DOHH2 (cell line): Measurements from ENCODE around the gene INSC.

Experiments used
- H3F3A ChIP-seq: fragments of 200-600 bp; sonication (generic), shearing (Covaris generic); 2 replicates; pipeline ENCODE4 v1.6.0; 2016; ENCODE audit warnings: antibody characterized with exemption, mild to moderate bottlenecking; ENCODE audit not compliant: control insufficient read depth, insufficient read depth
- H3K27ac ChIP-seq: fragments of 200-600 bp; sonication (generic); 2 replicates; pipeline ENCODE4 v1.5.1; 2014; ENCODE audit warnings: low read depth, mild to moderate bottlenecking, low read length, moderate library complexity
- H3K27me3 ChIP-seq: fragments of 200-600 bp; sonication (generic); 2 replicates; pipeline ENCODE4 v1.6.1; 2014; ENCODE audit warnings: mild to moderate bottlenecking, low read length, mixed read lengths; ENCODE audit not compliant: control insufficient read depth
- H3K36me3 ChIP-seq: fragments of 200-600 bp; sonication (generic); 2 replicates; pipeline ENCODE4 v1.6.1; 2014; ENCODE audit warnings: mild to moderate bottlenecking, low read length, moderate library complexity, mixed read lengths; ENCODE audit not compliant: control insufficient read depth
- H3K4me1 ChIP-seq: fragments of 200-600 bp; sonication (generic); 2 replicates; pipeline ENCODE4 v1.6.1; 2014; ENCODE audit warnings: mild to moderate bottlenecking, low read length, mixed read lengths; ENCODE audit not compliant: control insufficient read depth
- H3K4me2 ChIP-seq: fragments of 200-600 bp; sonication (generic); 2 replicates; pipeline ENCODE4 v1.6.0; 2014; ENCODE audit warnings: mild to moderate bottlenecking, low read length, moderate library complexity
- H3K4me3 ChIP-seq: fragments of 200-600 bp; sonication (generic); 2 replicates; pipeline ENCODE4 v1.5.1; 2014; ENCODE audit warnings: mild to moderate bottlenecking, low read length, mixed read lengths
- H3K79me2 ChIP-seq: fragments of 200-600 bp; sonication (generic); 2 replicates; pipeline ENCODE4 v1.6.1; 2014; ENCODE audit warnings: mild to moderate bottlenecking, low read length, mixed read lengths; ENCODE audit not compliant: control insufficient read depth
- H3K9me2 ChIP-seq: fragments of 200-600 bp; sonication (generic); replicated peaks from 2 replicates; pipeline ENCODE4 v1.6.1; 2014; ENCODE audit warnings: mild to moderate bottlenecking, low read length, mixed read lengths; ENCODE audit not compliant: control insufficient read depth
- H3K9me3 ChIP-seq: fragments of 200-600 bp; sonication (generic); 2 replicates; pipeline ENCODE4 v1.6.1; 2014; ENCODE audit warnings: antibody characterized with exemption, low read length, mixed read lengths; ENCODE audit not compliant: control insufficient read depth, insufficient read depth
- H4K20me1 ChIP-seq: fragments of 200-600 bp; sonication (generic); 2 replicates; pipeline ENCODE4 v1.6.0; 2014; ENCODE audit warnings: low read depth, mild to moderate bottlenecking, antibody characterized with exemption, low read length, moderate library complexity; ENCODE audit not compliant: control insufficient read depth, insufficient read depth
- CTCF ChIP-seq: fragments of 200-600 bp; sonication (generic); IDR thresholded peaks from one replicate; pipeline ENCODE4 v1.5.1; 2014; ENCODE audit warnings: antibody characterized with exemption, mild to moderate bottlenecking, low read depth, low read length; ENCODE audit not compliant: poor library complexity, severe bottlenecking
- EZH2phosphoT487 ChIP-seq: fragments of 200-600 bp; sonication (generic); IDR thresholded peaks from 2 replicates; pipeline ENCODE4 v1.6.1; 2017; ENCODE audit warnings: borderline replicate concordance, mild to moderate bottlenecking, antibody characterized with exemption, low read length, moderate library complexity, mixed read lengths

Gene INSC

GRCh38 chr11:15146271-15147003, 31.7 kb downstream of the INSC start:
- no peak for TF ChIP-seq EZH2phosphoT487
- TF ChIP-seq CTCF: no peak
- no peaks in the 10 kb centered on the region for H3K27me3 ChIP-seq
- H4K20me1 ChIP-seq: no peaks in the 10 kb centered on the region
- H3K9me3 ChIP-seq: no peaks in the 10 kb centered on the region
- no peaks in the 10 kb centered on the region for H3K36me3 ChIP-seq
- no peak overlapping the region for H3K4me3 ChIP-seq
- no peak overlapping the region for H3K4me2 ChIP-seq
- H3F3A ChIP-seq: no peaks in the 10 kb centered on the region
- no peaks in the 10 kb centered on the region for H3K9me2 ChIP-seq
- H3K79me2 ChIP-seq: no peaks in the 10 kb centered on the region
- H3K27ac ChIP-seq: no peak overlapping the region
- no peaks in the 10 kb centered on the region for H3K4me1 ChIP-seq

GRCh38 chr11:15148169-15148568, 33.4 kb downstream of the INSC start:
- no peaks in the 10 kb centered on the region for H3K4me1 ChIP-seq
- H4K20me1 ChIP-seq: no peaks in the 10 kb centered on the region
- no peak overlapping the region for H3K27ac ChIP-seq
- H3F3A ChIP-seq: no peaks in the 10 kb centered on the region
- no peaks in the 10 kb centered on the region for H3K36me3 ChIP-seq
- H3K4me3 ChIP-seq: no peak overlapping the region
- no peaks in the 10 kb centered on the region for H3K9me2 ChIP-seq
- no peak for TF ChIP-seq CTCF
- TF ChIP-seq EZH2phosphoT487: no peak
- H3K4me2 ChIP-seq: no peak overlapping the region
- H3K9me3 ChIP-seq: no peaks in the 10 kb centered on the region
- no peaks in the 10 kb centered on the region for H3K27me3 ChIP-seq
- H3K79me2 ChIP-seq: no peaks in the 10 kb centered on the region

- no peaks in the 10 kb centered on the region for H3K4me1 ChIP-seq
- no peak overlapping the region for H3K4me2 ChIP-seq
- no peaks in the 10 kb centered on the region for H4K20me1 ChIP-seq
- no peaks in the 10 kb centered on the region for H3K9me2 ChIP-seq
- TF ChIP-seq EZH2phosphoT487 (no peak), CTCF (no peak)
- no peaks in the 10 kb centered on the region for H3K36me3 ChIP-seq
- H3K4me3 ChIP-seq: no peak overlapping the region
- H3K27me3 ChIP-seq: no peaks in the 10 kb centered on the region
- no peak overlapping the region for H3K27ac ChIP-seq
- H3F3A ChIP-seq: no peaks in the 10 kb centered on the region
- H3K9me3 ChIP-seq: no peaks in the 10 kb centered on the region
- H3K79me2 ChIP-seq: no peaks in the 10 kb centered on the region
Measured at GRCh38 chr11:15149050-15149449, 34.3 kb downstream of the INSC start.
